GM18858 (cell line): Measurements from ENCODE around the gene PURB.
A peak's percentile ranks its signal among the peaks of the same experiment; 100 is the strongest.
"Not testable (repeated sequence)": the region's sequence is repeated elsewhere in the genome, so short reads cannot be mapped to it uniquely, and the experiment has no call there.

Experiments used
- ATAC-seq: cut with Tn5 transposase; IDR thresholded peaks from one replicate; pipeline ENCODE4 v1.9.1; 2021; ENCODE audit not compliant: unreplicated experiment

The PURB gene

GRCh38 chr7:44854644-44855364, 30.5 kb downstream of the PURB start:
- ATAC-seq = no peak

- ATAC-seq = no peak
These were observed 31.9 kb downstream of the PURB start for GRCh38 chr7:44853391-44853790.

GRCh38 chr7:44852590-44852989, 32.7 kb downstream of the PURB start:
- ATAC-seq = no peak

- no peak for ATAC-seq
These were observed 35.3 kb downstream of the PURB start for GRCh38 chr7:44849885-44850544.

- no peak for ATAC-seq
These were observed 36.0 kb downstream of the PURB start for GRCh38 chr7:44849259-44849884.

GRCh38 chr7:44847920-44848634, 37.3 kb downstream of the PURB start, which contains the start of gene H2AZ2:
Gene H2AZ2, minus strand, starts transcription at chr7:44848087. Its CDS starts 116 bp downstream, at chr7:44847971.
- peak; percentile 78 for ATAC-seq

GRCh38 chr7:44847509-44847919, 37.8 kb downstream of the PURB start:
- ATAC-seq = peak; percentile 42

GRCh38 chr7:44846816-44847508, 38.4 kb downstream of the PURB start:
- ATAC-seq = no peak

- ATAC-seq = not testable (repeated sequence)
These were observed 38.9 kb downstream of the PURB start for GRCh38 chr7:44846390-44846789.

GRCh38 chr7:44845451-44845850, 39.9 kb downstream of the PURB start:
- no peak for ATAC-seq

- not testable (repeated sequence) for ATAC-seq
These were observed 41.9 kb downstream of the PURB start for GRCh38 chr7:44843440-44843839.

- not testable (repeated sequence) for ATAC-seq
These were observed 42.7 kb downstream of the PURB start for GRCh38 chr7:44842675-44843074.

GRCh38 chr7:44838751-44839150, 46.6 kb downstream of the PURB start:
- no peak for ATAC-seq

- ATAC-seq = no peak
These were observed 57.8 kb downstream of the PURB start for GRCh38 chr7:44827567-44827966.
